ENCODE results near the gene CFAP97D2. TPM values are rescaled to one million over a fixed set of nuclear protein-coding genes. Genes with fewer than 3 reads are reported as not detected.
A peak's percentile ranks its signal among the peaks of the same experiment; 100 is the strongest.

Gene CFAP97D2
- total RNA-seq, 4 donors from 2014 or later, result not detected

GRCh38 chr13:114134944-114135610, 44.0 kb upstream of the CFAP97D2 start:
- TF ChIP-seq CTCF (IDR thresholded peaks at IDR 0.05), result no peak
- no peak for TF ChIP-seq POLR2A (IDR thresholded peaks at IDR 0.05)
- H3K27ac ChIP-seq, result peak overlapping the region; percentile 44 to 60 (median 46)
- DNase-seq, result peak; percentile 61 to 69
- intact Hi-C loops (cut with DNase I), result no loop called here
- no peaks in the 10 kb centered on the region for H3K9me3 ChIP-seq
- H3K4me1 ChIP-seq, result peaks cover 15 to 26% of the 10 kb centered on the region in 2 donors
- no peak overlapping the region for H3K4me3 ChIP-seq (replicated peaks in 1 of 3)
- H3K36me3 ChIP-seq, result no peaks in the 10 kb centered on the region
- 43 to 63% methylated on average over 12 of the region's 12 CpGs for WGBS, 2 donors
- H3K27me3 ChIP-seq, result no peaks in the 10 kb centered on the region

GRCh38 chr13:114135731-114136171, 43.3 kb upstream of the CFAP97D2 start:
- Histone ChIP-seq H3K27ac (no peak overlapping the region), H3K4me1 (peaks cover 12 to 21% of the 10 kb centered on the region in 2 donors), H3K27me3 (no peaks in the 10 kb centered on the region), H3K4me3 (replicated peaks in 1 of 3) (no peak overlapping the region), H3K36me3 (no peaks in the 10 kb centered on the region), H3K9me3 (no peaks in the 10 kb centered on the region)
- WGBS, 2 donors, result 90 to 96% methylated on average over 13 to 15 of the region's 15 CpGs
- DNase-seq, result no peak
- intact Hi-C loops (cut with DNase I), result no loop called here
- no peak for TF ChIP-seq POLR2A (IDR thresholded peaks at IDR 0.05)
- no peak for TF ChIP-seq CTCF (IDR thresholded peaks at IDR 0.05)

- TF ChIP-seq CTCF (IDR thresholded peaks at IDR 0.05) (no peak), POLR2A (IDR thresholded peaks at IDR 0.05) (no peak)
- no peaks in the 10 kb centered on the region for H3K36me3 ChIP-seq
- no peak for DNase-seq
- 89 to 90% methylated on average over 7 of the region's 7 CpGs for WGBS, 2 donors
- no peak overlapping the region for H3K27ac ChIP-seq
- intact Hi-C loops (cut with DNase I), result no loop called here
- no peak overlapping the region for H3K4me3 ChIP-seq (replicated peaks in 1 of 3)
- no peaks in the 10 kb centered on the region for H3K27me3 ChIP-seq
- peaks cover 9 to 13% of the 10 kb centered on the region in 2 donors for H3K4me1 ChIP-seq
- H3K9me3 ChIP-seq, result no peaks in the 10 kb centered on the region
These were observed 42.5 kb upstream of the CFAP97D2 start for GRCh38 chr13:114136576-114136975.

GRCh38 chr13:114140131-114140905, 38.7 kb upstream of the CFAP97D2 start:
- WGBS, 2 donors, result 64 to 74% methylated on average over 21 to 25 of the region's 25 CpGs
- DNase-seq, result no peak
- H3K36me3 ChIP-seq, result no peaks in the 10 kb centered on the region
- H3K27ac ChIP-seq, result no peak overlapping the region
- peaks cover 0 to 8% of the 10 kb centered on the region in 2 donors for H3K4me1 ChIP-seq
- TF ChIP-seq POLR2A (IDR thresholded peaks at IDR 0.05) (no peak), CTCF (IDR thresholded peaks at IDR 0.05) (no peak)
- intact Hi-C loops (cut with DNase I), result no loop called here
- no peak overlapping the region for H3K4me3 ChIP-seq (replicated peaks in 1 of 3)
- H3K9me3 ChIP-seq, result no peaks in the 10 kb centered on the region
- H3K27me3 ChIP-seq, result no peaks in the 10 kb centered on the region

- no peaks in the 10 kb centered on the region for H3K27me3 ChIP-seq
- DNase-seq, result no peak
- H3K4me3 ChIP-seq (replicated peaks in 1 of 3), result no peak overlapping the region
- intact Hi-C loops (cut with DNase I), result no loop called here
- WGBS, 2 donors, result 36 to 42% methylated on average over 10 of the region's 10 CpGs
- no peak overlapping the region for H3K27ac ChIP-seq
- TF ChIP-seq CTCF (IDR thresholded peaks at IDR 0.05), result no peak
- no peak for TF ChIP-seq POLR2A (IDR thresholded peaks at IDR 0.05)
- H3K36me3 ChIP-seq, result no peaks in the 10 kb centered on the region
- H3K4me1 ChIP-seq, result peaks cover 0 to 8% of the 10 kb centered on the region in 2 donors
- H3K9me3 ChIP-seq, result no peaks in the 10 kb centered on the region
These were observed 38.2 kb upstream of the CFAP97D2 start for GRCh38 chr13:114140906-114141250.

Measured in thyroid gland (tissue), 4 donors.